Naive B cell (primary cell): ENCODE measurements around the gene PTPRO. TPM values are rescaled to one million over a fixed set of nuclear protein-coding genes. Genes with fewer than 3 reads are reported as not detected.
"Not testable (repeated sequence)": the region's sequence is repeated elsewhere in the genome, so short reads cannot be mapped to it uniquely, and the experiment has no call there.

Source experiments
- ATAC-seq, 2 donors: fragments of 150-1000 bp; cut with Tn5 transposase; 2 replicates each; pipeline ENCODE4 v1.10.0; 2021; ENCODE audit warnings: low read depth in 2 of 2, mild to moderate bottlenecking in 2 of 2, moderate library complexity in 2 of 2
- DNase-seq: peaks from one replicate; pipeline ENCODE4 v3.0.0; 2022
- H3K27ac Mint-ChIP-seq, 6 donors: one replicate each; pipeline ENCODE4 v1.8.0; 2020 to 2022; ENCODE audit warnings: mild to moderate bottlenecking in 6 of 6, mixed read lengths in 6 of 6, moderate library complexity in 5 of 6, inconsistent platforms in 2 of 6
- H3K27me3 Mint-ChIP-seq, 3 donors: one replicate each; pipeline ENCODE4 v1.8.0; 2021 to 2022; ENCODE audit warnings: mixed read lengths in 3 of 3, mild to moderate bottlenecking in 1 of 3
- H3K36me3 Mint-ChIP-seq, 2 donors: one replicate each; pipeline ENCODE4 v1.8.0; 2020 to 2022; ENCODE audit warnings: mixed read lengths in 2 of 2, inconsistent platforms in 1 of 2, mild to moderate bottlenecking in 1 of 2
- H3K4me1 Mint-ChIP-seq, 3 donors: one replicate each; pipeline ENCODE4 v1.8.0; 2020 to 2022; ENCODE audit warnings: mixed read lengths in 3 of 3, inconsistent platforms in 1 of 3, mild to moderate bottlenecking in 1 of 3, moderate library complexity in 1 of 3
- H3K4me3 Mint-ChIP-seq, 8 donors: one replicate each; pipeline ENCODE4 v1.8.0; 2020 to 2022; ENCODE audit warnings: mild to moderate bottlenecking in 8 of 8, mixed read lengths in 8 of 8, moderate library complexity in 8 of 8, inconsistent platforms in 2 of 8
- H3K9me3 Mint-ChIP-seq, 7 donors: one replicate each; pipeline ENCODE4 v1.8.0; 2020 to 2022; ENCODE audit warnings: mixed read lengths in 7 of 7, mild to moderate bottlenecking in 5 of 7, inconsistent platforms in 2 of 7, moderate library complexity in 1 of 7
- polyA plus RNA-seq, 6 donors: library from polyadenylated mRNA; unstranded; fragments of 300-500 nt; fragmentation: Illumina TruSeq; gene quantifications; one replicate each; pipeline ENCODE4 v1.2.3, GENCODE V29; 2021; ENCODE audit warnings: low read depth in 6 of 6

Gene PTPRO
- polyA plus RNA-seq, 6 donors from 2014 or later, result 9.6 to 21.8 (median 13.8) TPM

DNA sequence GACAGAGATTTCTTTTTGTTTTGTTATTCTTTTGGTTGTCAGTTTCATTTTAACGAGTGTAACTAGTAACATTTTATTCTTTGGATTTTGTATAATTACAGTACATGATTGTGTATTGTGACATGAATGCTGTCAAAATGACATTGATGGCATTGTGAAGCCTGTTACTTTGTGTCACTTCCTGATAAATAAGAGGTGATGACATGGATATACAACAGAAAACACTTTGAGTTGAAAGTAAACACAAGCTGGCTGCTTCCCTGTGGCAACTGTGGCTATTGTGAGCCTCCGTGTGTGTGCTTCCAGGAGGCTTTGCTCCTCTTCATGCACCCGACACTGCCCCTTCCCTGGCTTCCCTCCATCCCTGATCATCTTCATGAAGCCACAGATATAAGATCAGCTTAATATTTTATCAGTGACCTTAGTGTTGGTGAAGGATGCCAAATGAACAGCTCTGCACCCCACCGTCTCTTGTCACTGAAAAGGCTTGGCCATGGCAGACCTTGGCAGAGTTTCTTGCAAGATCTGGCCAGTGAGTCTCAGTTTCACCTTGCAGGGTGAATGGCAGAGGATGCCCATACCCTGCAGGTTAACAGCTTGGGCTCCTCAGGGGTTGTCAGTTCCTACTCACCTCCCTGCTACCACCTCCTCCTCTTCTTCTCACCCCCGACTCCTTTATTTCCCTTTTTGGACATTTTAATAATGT lies 275.0 kb downstream of the PTPRO start:
- H3K36me3 Mint-ChIP-seq, result peaks cover 3 to 22% of the 10 kb centered on the region in 2 donors
- ATAC-seq, result no peak
- H3K9me3 Mint-ChIP-seq, result no peaks in the 10 kb centered on the region
- no peaks in the 10 kb centered on the region for H3K4me1 Mint-ChIP-seq
- H3K27ac Mint-ChIP-seq, result peak overlapping the region in 4 of 6 donors; percentile 30 to 90 (median 70)
- H3K27me3 Mint-ChIP-seq, result no peaks in the 10 kb centered on the region
- DNase-seq, result no peak
- peak overlapping the region in 1 of 8 donors; percentile 64 for H3K4me3 Mint-ChIP-seq

DNA sequence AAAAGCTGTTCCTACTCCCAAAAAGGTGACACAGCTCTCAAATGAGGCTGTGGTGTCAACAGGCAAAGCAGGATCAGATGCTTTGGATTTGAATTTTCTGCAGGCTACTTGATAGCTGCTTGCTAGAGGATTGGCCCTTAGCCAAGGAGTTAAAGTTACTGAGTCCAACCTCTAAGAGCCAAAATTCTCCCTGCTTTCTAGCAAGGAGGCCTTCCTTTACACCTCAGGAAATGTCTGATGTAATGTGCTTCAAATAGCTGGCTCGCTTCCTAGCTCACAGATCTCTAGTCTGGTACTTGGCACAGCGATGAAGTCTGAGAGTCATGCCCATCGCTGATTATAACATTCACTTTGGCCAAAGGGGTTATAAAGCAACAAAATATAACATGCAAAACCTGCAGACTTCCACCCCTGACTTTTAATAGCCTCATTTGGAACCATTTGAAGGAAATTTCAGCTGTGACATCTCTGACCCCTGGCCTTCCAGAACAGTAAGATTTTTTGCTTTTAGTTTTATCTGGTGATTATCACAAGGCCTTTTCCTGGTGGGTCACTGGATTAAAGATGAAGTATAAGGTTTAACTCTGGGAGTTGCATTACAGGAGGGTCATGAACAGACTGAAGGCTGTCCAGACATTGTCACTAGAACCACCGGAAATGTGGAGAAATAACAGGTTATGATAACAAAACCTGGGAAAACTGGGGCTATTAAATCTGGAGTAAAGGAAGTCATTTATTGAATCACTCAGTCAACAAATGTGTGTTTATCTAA lies 277.1 kb downstream of the PTPRO start:
- H3K4me3 Mint-ChIP-seq, result no peak overlapping the region
- no peak overlapping the region for H3K27ac Mint-ChIP-seq
- no peak for DNase-seq
- H3K4me1 Mint-ChIP-seq, result no peaks in the 10 kb centered on the region
- H3K9me3 Mint-ChIP-seq, result no peaks in the 10 kb centered on the region
- H3K27me3 Mint-ChIP-seq, result peaks cover 0 to 5% (median 0%) of the 10 kb centered on the region in 3 donors
- H3K36me3 Mint-ChIP-seq, result peaks cover 0 to 14% of the 10 kb centered on the region in 2 donors
- ATAC-seq, result no peak

DNA sequence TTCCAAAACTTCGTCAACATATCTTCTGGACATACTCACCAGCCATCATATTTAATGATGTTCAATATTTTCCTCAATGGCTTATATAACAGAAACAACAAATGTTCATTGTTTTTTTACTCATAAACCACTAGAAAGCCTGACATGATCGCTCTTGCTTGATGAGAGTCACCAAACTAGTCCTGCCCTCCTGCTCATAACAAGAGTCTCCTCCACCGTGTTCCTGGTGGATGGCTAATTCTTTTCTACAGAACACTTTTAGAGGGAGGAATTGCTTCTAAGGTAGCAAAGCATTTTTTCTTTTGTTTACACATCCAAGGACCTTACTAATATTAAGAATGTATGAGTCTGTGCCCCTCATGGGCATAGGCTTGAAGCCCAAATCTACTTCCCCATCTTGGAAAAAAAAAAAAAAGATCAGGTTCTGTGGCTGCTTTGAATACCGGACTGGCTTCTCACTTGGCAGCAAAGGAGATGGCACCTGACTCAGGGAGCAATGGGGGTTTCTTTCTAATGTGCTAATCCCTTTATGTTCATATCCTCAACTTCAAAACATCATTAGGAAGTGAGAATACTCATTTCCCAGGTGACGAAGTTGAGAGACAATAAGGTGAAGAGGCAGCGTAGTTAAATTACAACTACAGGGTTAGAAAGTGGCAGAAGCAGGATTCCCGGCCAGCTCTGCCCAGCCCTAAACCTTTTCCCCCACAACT lies 278.1 kb downstream of the PTPRO start:
- Mint-ChIP-seq H3K36me3 (peaks cover 0 to 7% of the 10 kb centered on the region in 2 donors), H3K4me1 (no peaks in the 10 kb centered on the region), H3K4me3 (peak overlapping the region in 1 of 8 donors; percentile 1), H3K27me3 (peaks cover 0 to 5% (median 0%) of the 10 kb centered on the region in 3 donors), H3K9me3 (no peaks in the 10 kb centered on the region), H3K27ac (peak overlapping the region in 1 of 6 donors; percentile 22)
- DNase-seq (no peak), ATAC-seq (no peak)

DNA sequence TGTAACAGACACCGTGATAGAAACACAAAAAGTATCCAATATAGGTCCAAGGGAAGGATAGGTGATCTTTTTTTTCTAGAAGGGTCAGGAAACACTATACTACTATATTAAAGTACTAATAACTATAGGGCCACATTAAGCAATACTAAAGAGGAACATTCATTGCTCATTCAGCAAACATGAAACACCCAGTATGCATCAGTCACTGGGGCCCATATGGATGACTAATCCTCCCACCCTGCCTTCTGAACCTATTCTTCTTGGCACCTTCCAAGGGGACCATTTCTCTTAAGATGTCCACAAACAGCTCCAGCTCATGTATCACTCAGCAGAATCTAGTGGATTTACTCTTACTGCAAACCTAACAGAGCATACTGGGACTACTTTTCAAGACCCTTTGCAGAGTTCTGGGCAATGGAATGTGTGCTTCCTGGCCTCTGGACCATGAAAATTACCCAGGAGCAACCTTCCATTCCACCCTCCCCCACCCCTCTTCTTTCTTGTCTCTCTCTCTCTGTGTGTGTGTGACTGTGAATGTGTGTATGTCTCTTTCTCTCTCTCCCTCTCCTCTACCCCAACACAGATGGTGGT lies 279.0 kb downstream of the PTPRO start:
- Mint-ChIP-seq H3K4me1 (no peaks in the 10 kb centered on the region), H3K27me3 (peaks cover 0 to 13% (median 0%) of the 10 kb centered on the region in 3 donors), H3K9me3 (no peaks in the 10 kb centered on the region), H3K27ac (peak overlapping the region in 2 of 6 donors; percentile 61 to 76), H3K36me3 (no peaks in the 10 kb centered on the region), H3K4me3 (peak overlapping the region in 1 of 8 donors; percentile 6)
- DNase-seq, result no peak
- ATAC-seq, result no peak

DNA sequence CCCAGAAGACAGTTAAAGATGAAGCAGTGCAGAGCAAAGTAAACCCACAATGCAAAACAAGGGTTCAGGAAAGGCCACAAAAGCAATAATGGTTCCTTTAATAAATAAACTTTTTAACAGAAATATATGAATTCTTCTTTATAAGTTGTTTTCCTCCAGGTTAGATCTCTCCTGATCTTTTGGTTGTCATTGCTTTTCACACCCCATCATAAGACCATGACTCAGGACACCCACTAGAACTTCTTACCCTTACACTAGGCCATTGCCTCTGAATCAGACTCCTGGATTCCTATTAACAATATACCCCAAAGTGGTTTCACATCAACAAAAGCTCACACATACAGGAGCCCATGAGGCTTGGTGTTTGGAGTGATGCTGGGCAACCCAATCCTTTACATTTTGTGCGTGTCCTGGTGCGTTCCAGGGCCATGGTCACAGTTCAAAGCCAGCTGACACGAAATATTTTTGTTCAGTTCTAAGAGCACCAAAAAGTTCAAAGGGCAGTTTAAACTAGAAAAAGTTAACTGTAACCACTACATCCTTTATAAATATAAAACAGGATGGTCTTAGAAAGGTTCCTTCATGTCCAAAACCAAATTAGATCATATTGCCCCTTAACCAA lies 279.9 kb downstream of the PTPRO start:
- Mint-ChIP-seq H3K27me3 (peaks cover 0 to 19% (median 0%) of the 10 kb centered on the region in 3 donors), H3K4me3 (no peak overlapping the region), H3K27ac (no peak overlapping the region), H3K9me3 (no peaks in the 10 kb centered on the region), H3K4me1 (no peaks in the 10 kb centered on the region), H3K36me3 (no peaks in the 10 kb centered on the region)
- DNase-seq (no peak), ATAC-seq (no peak)

DNA sequence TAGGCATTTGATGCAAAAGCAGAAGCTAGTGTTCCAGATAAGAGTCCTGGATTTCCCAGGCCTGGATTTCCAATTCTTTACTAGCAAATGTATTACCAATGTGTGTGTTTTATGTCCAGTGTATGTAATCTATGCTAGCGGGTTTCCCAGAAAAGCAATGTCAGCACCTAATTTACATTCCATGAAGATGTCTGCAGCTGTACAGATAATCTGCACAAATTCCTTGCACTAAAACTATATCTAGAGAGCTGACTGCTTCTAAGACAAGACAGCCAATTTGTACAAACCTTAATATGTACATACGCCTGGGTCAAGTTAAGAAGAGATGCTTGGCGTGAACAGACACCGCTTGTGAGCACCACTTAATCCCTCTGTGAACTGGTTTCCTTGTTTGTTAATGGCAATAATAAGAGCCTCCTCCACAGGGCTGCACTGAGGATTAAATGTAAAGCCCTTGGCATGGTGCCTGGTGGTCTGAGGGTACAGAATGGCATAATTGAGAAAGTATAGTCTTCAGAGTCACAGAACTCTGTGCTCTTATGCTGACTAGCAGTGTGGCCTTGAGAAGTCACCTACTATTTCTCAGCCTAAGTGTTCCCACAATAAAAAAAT lies 281.3 kb downstream of the PTPRO start:
- H3K4me3 Mint-ChIP-seq, result no peak overlapping the region
- H3K4me1 Mint-ChIP-seq, result no peaks in the 10 kb centered on the region
- H3K36me3 Mint-ChIP-seq, result no peaks in the 10 kb centered on the region
- H3K27ac Mint-ChIP-seq, result no peak overlapping the region
- peaks cover 0 to 19% (median 0%) of the 10 kb centered on the region in 3 donors for H3K27me3 Mint-ChIP-seq
- no peak for ATAC-seq
- no peak for DNase-seq
- no peaks in the 10 kb centered on the region for H3K9me3 Mint-ChIP-seq

DNA sequence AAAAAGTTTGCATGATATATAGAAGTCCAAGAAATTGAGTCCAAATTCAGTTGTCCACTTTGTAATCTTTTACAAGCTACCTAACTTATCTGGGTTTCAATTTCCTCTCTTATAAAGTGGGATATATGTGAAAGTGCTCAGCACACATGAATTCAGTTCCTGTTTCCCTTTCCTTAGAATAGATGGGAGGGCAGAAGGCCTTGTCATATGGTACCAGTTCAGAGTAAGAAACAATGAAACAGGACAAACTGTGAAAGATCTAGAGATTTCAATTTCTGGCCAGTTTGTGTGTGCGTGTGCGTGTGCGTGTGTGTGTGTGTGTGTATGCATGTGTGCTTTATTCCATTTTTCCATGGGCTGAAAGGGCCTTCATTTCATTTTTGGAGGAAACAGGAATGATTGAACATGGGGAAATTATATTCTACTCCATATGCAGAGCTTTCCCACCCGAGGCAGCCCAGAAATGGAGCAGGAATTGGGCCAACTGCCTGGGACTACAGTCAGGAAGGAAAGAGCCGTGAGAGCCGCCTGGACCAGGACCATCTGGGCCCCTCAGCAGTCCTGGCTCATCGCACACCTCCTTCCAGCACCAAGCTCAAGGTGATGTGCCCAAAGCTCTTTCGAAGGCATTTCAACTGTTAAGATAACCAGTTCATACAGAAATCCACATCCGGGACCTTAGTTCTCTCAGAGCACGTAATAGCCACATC lies 283.7 kb downstream of the PTPRO start:
- Mint-ChIP-seq H3K4me3 (no peak overlapping the region), H3K36me3 (no peaks in the 10 kb centered on the region), H3K27ac (no peak overlapping the region), H3K9me3 (no peaks in the 10 kb centered on the region), H3K27me3 (peaks cover 0 to 19% (median 3%) of the 10 kb centered on the region in 3 donors), H3K4me1 (no peaks in the 10 kb centered on the region)
- ATAC-seq (no peak), DNase-seq (no peak)

DNA sequence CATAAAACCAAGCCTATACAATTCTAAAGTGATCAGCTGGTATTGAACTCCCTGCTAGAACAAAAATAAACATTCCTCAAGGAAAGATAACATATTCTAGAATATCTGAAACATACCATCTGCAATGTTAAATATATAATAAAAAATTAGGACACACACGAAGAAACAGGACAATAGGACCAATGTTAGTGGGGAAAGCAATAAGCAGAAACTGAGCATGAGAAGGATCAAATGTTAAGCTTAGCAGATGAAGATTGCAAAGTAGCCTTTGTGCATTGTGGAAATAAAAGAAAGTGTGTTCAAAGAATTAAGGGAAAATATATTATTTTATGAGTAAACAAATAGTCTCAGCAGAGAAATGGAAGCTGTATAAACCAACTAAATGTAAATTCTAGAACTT lies 286.1 kb downstream of the PTPRO start:
- no peaks in the 10 kb centered on the region for H3K4me1 Mint-ChIP-seq
- no peak for DNase-seq
- no peak overlapping the region for H3K27ac Mint-ChIP-seq
- peaks cover 0 to 16% (median 6%) of the 10 kb centered on the region in 3 donors for H3K27me3 Mint-ChIP-seq
- no peaks in the 10 kb centered on the region for H3K36me3 Mint-ChIP-seq
- ATAC-seq, result no peak
- H3K4me3 Mint-ChIP-seq, result no peak overlapping the region
- peaks cover 0 to 6% (median 3%) of the 10 kb centered on the region in 7 donors for H3K9me3 Mint-ChIP-seq

DNA sequence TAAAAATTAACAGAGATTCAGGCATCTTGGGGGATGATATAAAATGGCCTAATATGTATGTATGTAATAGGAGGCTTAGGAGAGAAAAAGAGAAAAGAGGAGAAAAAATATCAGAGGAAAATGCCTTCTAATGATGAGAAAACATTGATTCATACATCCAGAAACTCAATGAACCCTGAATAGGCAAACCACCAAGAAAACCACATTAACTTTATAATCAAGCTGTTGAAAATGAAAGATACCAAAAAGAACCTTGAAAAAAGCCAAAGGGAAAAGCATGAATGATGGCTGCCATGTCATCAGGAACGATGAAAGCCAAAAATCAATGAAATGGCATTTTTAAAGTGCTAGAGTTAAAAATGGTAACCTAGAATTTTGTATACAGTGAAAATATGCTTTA lies 286.6 kb downstream of the PTPRO start:
- Mint-ChIP-seq H3K36me3 (no peaks in the 10 kb centered on the region), H3K27ac (no peak overlapping the region), H3K27me3 (peaks cover 0 to 14% (median 6%) of the 10 kb centered on the region in 3 donors), H3K4me1 (no peaks in the 10 kb centered on the region), H3K9me3 (peaks cover 0 to 11% (median 4%) of the 10 kb centered on the region in 7 donors), H3K4me3 (no peak overlapping the region)
- no peak for ATAC-seq
- no peak for DNase-seq

DNA sequence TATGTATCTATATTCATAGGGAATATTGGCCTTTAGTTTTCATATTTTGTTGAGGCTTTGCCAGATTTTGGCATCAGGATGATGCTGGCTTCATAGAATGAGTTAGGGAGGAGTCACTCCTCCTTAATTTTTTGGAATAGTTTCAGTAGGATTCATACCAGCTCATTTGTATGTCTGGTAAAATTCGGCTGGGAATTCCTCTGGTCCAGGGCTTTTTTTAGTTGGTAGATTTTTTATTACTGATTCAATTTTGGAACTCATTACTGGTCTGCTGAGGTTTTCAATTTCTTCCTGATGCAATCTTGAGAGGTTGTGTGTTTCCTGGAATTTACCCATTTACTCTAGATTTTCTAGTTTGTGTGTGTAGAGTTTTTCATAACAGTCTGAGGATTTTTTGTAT lies 291.7 kb downstream of the PTPRO start:
- DNase-seq (no peak), ATAC-seq (no peak)
- H3K36me3 Mint-ChIP-seq, result no peaks in the 10 kb centered on the region
- H3K4me1 Mint-ChIP-seq, result no peaks in the 10 kb centered on the region
- H3K27ac Mint-ChIP-seq, result no peak overlapping the region
- peaks cover 0 to 30% (median 11%) of the 10 kb centered on the region in 7 donors for H3K9me3 Mint-ChIP-seq
- H3K27me3 Mint-ChIP-seq, result peaks cover 0 to 30% (median 9%) of the 10 kb centered on the region in 3 donors
- H3K4me3 Mint-ChIP-seq, result no peak overlapping the region

DNA sequence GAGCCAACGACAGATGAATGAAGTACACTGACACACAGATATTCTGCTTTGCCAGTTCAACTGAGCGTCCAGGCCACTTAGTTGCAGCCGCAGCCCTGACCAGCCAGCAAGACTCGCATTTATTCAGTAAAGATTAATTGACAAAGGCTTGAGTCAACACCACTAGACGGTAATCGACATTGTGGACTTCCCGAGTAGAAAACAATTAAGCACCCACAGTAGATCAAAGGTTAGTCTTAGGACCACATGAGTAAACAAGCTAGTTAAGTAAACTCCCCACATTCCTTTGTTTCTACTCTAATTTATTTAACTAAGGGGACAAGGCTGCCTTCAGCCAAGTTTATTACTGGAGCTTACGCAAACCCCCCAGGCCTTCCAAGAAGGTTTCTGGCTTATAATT lies 294.2 kb downstream of the PTPRO start:
- DNase-seq, H3K27ac Mint-ChIP-seq, ATAC-seq, H3K4me1 Mint-ChIP-seq, H3K4me3 Mint-ChIP-seq, H3K36me3 Mint-ChIP-seq: not testable (repeated sequence)
- peaks cover 0 to 30% (median 11%) of the 10 kb centered on the region in 7 donors for H3K9me3 Mint-ChIP-seq
- H3K27me3 Mint-ChIP-seq, result peaks cover 0 to 31% (median 17%) of the 10 kb centered on the region in 3 donors
